ENCODE measurements around the gene PCDHB9.
"Not testable (repeated sequence)": the region's sequence is repeated elsewhere in the genome, so short reads cannot be mapped to it uniquely, and the experiment has no call there.

The PCDHB9 gene

GRCh38 chr5:141186897-141187512 lies at the start of gene PCDHB9:
Gene PCDHB9 (plus strand): TSS chr5:141187161. CDS start chr5:141187319, 158 bp downstream.
- no peak within 1 kb of the TSS for H3K4me3 ChIP-seq (ENCODE audit: low read depth, low read length)
- no peak for DNase-seq (ENCODE audit: low read depth)
- peak; percentile 35 for TF ChIP-seq CTCF (IDR thresholded peaks at IDR 0.05; ENCODE audit: low read depth, low read length, missing control alignments)

DNA sequence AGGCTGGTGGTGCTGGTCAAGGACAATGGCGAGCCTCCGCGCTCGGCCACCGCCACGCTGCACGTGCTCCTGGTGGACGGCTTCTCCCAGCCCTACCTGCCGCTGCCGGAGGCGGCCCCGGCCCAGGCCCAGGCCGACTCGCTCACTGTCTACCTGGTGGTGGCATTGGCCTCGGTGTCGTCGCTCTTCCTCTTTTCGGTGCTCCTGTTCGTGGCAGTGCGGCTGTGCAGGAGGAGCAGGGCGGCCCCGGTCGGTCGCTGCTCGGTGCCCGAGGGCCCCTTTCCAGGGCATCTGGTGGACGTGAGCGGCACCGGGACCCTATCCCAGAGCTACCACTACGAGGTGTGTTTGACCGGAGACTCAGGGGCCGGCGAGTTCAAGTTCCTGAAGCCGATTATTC lies 49.6 kb upstream of the PCDHB9 start:
- DNase-seq (ENCODE audit: low read depth); H3K4me3 ChIP-seq (ENCODE audit: low read depth, low read length): not testable (repeated sequence)

GRCh38 chr5:141149812-141150211 lies 37.1 kb upstream of the PCDHB9 start, which contains the start of gene PCDHB6:
Gene PCDHB6 (plus strand): TSS chr5:141150057. CDS start chr5:141150258, 201 bp downstream.
- TF ChIP-seq CTCF (IDR thresholded peaks at IDR 0.05; ENCODE audit: low read depth, low read length, missing control alignments): no peak
- no peak for DNase-seq (ENCODE audit: low read depth)
- H3K4me3 ChIP-seq (ENCODE audit: low read depth, low read length): no peak within 1 kb of the TSS

- H3K4me3 ChIP-seq (ENCODE audit: low read depth, low read length): no peak overlapping the region
- TF ChIP-seq CTCF (IDR thresholded peaks at IDR 0.05; ENCODE audit: low read depth, low read length, missing control alignments): no peak
- DNase-seq (ENCODE audit: low read depth): no peak
Measured at GRCh38 chr5:141150224-141150992, 36.6 kb upstream of the PCDHB9 start.

GRCh38 chr5:141150993-141151325 lies 36.0 kb upstream of the PCDHB9 start:
- DNase-seq (ENCODE audit: low read depth): no peak
- no peak for TF ChIP-seq CTCF (IDR thresholded peaks at IDR 0.05; ENCODE audit: low read depth, low read length, missing control alignments)

GRCh38 chr5:141151632-141152031 lies 35.3 kb upstream of the PCDHB9 start:
- not testable (repeated sequence) for DNase-seq (ENCODE audit: low read depth); H3K4me3 ChIP-seq (ENCODE audit: low read depth, low read length)

More at GRCh38 chr5:141150993-141151325, 36.0 kb upstream of the PCDHB9 start:
- H3K4me3 ChIP-seq (ENCODE audit: low read depth, low read length): no peak overlapping the region

- not testable (repeated sequence) for DNase-seq (ENCODE audit: low read depth); H3K4me3 ChIP-seq (ENCODE audit: low read depth, low read length)
Measured at GRCh38 chr5:141152096-141152495, 34.9 kb upstream of the PCDHB9 start.

- H3K4me3 ChIP-seq (ENCODE audit: low read depth, low read length): no peak overlapping the region
- peak; percentile 1 for TF ChIP-seq CTCF (IDR thresholded peaks at IDR 0.05; ENCODE audit: low read depth, low read length, missing control alignments)
- DNase-seq (ENCODE audit: low read depth): no peak
Measured at GRCh38 chr5:141155540-141156374, 31.2 kb upstream of the PCDHB9 start.

- H3K4me3 ChIP-seq (ENCODE audit: low read depth, low read length); DNase-seq (ENCODE audit: low read depth): not testable (repeated sequence)
Measured at GRCh38 chr5:141157356-141157755, 29.6 kb upstream of the PCDHB9 start.

GRCh38 chr5:141157901-141158300 lies 29.1 kb upstream of the PCDHB9 start:
- DNase-seq (ENCODE audit: low read depth); H3K4me3 ChIP-seq (ENCODE audit: low read depth, low read length): not testable (repeated sequence)
